ENCODE results near the gene BIRC6.

BIRC6 gene

DNA sequence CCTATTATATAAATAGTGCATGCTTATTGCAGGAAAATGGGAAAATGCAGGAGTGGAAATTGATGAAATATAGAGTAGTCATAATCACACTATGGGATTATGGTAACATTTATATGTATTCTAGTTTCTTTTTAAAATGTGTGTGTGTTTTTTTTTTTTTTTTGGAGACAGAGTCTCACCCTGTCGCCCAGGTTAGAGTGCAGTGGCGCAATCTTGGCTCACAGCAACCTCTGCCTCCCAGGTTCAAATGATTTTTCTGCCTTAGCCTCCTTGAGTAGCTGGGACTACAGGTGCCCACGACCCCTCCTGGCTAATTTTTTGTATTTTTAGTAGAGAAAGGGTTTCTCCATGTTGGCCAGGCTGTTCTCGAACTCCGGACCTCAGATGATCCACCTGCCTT, 47.0 kb downstream of the BIRC6 start:
- 93 to 96% methylated on average over 5 of the region's 5 CpGs for WGBS, 2 experiments
- H3K27ac ChIP-seq (ENCODE audit: insufficient read depth, low read depth, low read length, poor library complexity, severe bottlenecking) = no peak overlapping the region
- no peaks in the 10 kb centered on the region for H3K36me3 ChIP-seq (ENCODE audit: control insufficient read depth, insufficient read depth, low read length)
- H3K4me1 ChIP-seq (ENCODE audit: control insufficient read depth, insufficient read depth, low read length) = no peaks in the 10 kb centered on the region
- no peaks in the 10 kb centered on the region for H3K27me3 ChIP-seq (ENCODE audit: control insufficient read depth, insufficient read depth, low read length, poor library complexity, severe bottlenecking)
- H3K9me3 ChIP-seq (ENCODE audit: control insufficient read depth, low read length) = no peaks in the 10 kb centered on the region
- no peak overlapping the region for H3K4me3 ChIP-seq (ENCODE audit: insufficient read depth, low read depth, low read length)

DNA sequence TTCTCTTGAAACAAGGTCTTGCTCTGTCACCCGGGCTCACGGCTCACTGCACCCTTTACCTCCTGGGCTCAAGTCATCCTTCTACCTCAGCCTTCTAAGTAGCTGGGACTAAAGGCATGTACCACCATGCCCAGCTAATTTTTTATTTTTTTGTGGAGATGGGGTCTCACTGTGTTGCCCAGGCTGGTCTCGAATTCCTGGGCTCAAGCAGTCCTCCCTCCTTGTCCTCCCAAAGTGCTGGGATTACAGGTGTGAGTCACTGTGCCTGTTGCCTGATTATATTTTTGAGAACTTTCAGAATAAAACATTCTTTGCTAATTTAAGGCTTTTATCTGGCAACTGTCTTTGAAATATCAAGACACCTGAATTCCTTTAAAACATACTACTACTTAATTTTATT, 47.9 kb downstream of the BIRC6 start:
- H3K4me1 ChIP-seq (ENCODE audit: control insufficient read depth, insufficient read depth, low read length) = no peaks in the 10 kb centered on the region
- WGBS, 2 experiments = 81 to 91% methylated on average over 3 of the region's 3 CpGs
- H3K36me3 ChIP-seq (ENCODE audit: control insufficient read depth, insufficient read depth, low read length) = no peaks in the 10 kb centered on the region

DNA sequence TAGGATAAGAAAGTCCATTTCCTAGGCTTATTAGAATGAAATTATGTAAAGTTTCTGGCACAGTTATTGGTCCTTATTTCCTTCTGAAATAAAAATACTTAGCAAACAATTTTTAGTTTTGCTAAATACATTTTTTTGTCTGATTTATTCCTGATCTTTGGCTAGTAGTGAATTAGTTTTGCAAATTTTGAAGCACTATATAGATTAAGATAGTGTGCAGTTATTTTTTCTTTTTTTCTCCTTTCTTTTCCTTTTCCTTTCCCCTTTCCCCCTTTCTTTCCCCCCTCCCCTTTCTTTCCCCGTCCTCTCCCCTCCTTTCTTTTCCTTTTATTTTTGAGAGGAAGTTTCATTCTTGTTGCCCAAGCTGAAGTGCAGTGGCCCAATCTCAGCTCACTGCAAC, 59.7 kb downstream of the BIRC6 start:
- no peak overlapping the region for H3K4me3 ChIP-seq (ENCODE audit: insufficient read depth, low read depth, low read length)
- WGBS, 2 experiments = 71 to 100% methylated on average over 1 of the region's 1 CpG
- H3K4me1 ChIP-seq (ENCODE audit: control insufficient read depth, insufficient read depth, low read length) = no peaks in the 10 kb centered on the region
- no peaks in the 10 kb centered on the region for H3K9me3 ChIP-seq (ENCODE audit: control insufficient read depth, low read length)
- no peak overlapping the region for H3K27ac ChIP-seq (ENCODE audit: insufficient read depth, low read depth, low read length, poor library complexity, severe bottlenecking)
- no peaks in the 10 kb centered on the region for H3K27me3 ChIP-seq (ENCODE audit: control insufficient read depth, insufficient read depth, low read length, poor library complexity, severe bottlenecking)
- peaks cover 8% of the 10 kb centered on the region for H3K36me3 ChIP-seq (ENCODE audit: control insufficient read depth, insufficient read depth, low read length)

More for the DNA sequence above, 47.9 kb downstream of the BIRC6 start:
- no peaks in the 10 kb centered on the region for H3K9me3 ChIP-seq (ENCODE audit: control insufficient read depth, low read length)
- H3K27me3 ChIP-seq (ENCODE audit: control insufficient read depth, insufficient read depth, low read length, poor library complexity, severe bottlenecking) = no peaks in the 10 kb centered on the region
- no peak overlapping the region for H3K4me3 ChIP-seq (ENCODE audit: insufficient read depth, low read depth, low read length)
- H3K27ac ChIP-seq (ENCODE audit: insufficient read depth, low read depth, low read length, poor library complexity, severe bottlenecking) = no peak overlapping the region

DNA sequence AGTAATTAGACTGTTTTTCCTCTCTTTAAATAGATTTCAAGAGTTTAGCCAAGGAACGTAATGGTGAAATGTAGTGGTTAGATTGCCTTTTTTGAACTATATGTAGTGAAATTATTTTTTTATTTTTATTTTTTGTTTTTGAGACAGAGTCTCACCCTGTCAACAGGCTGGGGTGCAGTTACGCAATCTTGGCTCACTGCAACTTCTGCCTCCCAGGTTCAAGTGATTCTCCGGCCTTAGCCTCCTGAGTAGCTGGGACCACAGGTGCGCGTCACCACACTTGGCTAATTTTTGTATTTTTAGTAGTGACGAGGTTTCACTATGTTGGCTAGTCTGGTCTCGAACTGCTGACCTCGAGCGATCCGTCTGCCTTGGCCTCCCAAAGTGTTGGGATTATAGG, 60.8 kb downstream of the BIRC6 start:
- Histone ChIP-seq H3K9me3 (ENCODE audit: control insufficient read depth, low read length) (no peaks in the 10 kb centered on the region), H3K27ac (ENCODE audit: insufficient read depth, low read depth, low read length, poor library complexity, severe bottlenecking) (no peak overlapping the region), H3K27me3 (ENCODE audit: control insufficient read depth, insufficient read depth, low read length, poor library complexity, severe bottlenecking) (no peaks in the 10 kb centered on the region), H3K4me3 (ENCODE audit: insufficient read depth, low read depth, low read length) (no peak overlapping the region), H3K4me1 (ENCODE audit: control insufficient read depth, insufficient read depth, low read length) (no peaks in the 10 kb centered on the region), H3K36me3 (ENCODE audit: control insufficient read depth, insufficient read depth, low read length) (peaks cover 8% of the 10 kb centered on the region)
- WGBS, 2 experiments = 96 to 98% methylated on average over 10 of the region's 10 CpGs

DNA sequence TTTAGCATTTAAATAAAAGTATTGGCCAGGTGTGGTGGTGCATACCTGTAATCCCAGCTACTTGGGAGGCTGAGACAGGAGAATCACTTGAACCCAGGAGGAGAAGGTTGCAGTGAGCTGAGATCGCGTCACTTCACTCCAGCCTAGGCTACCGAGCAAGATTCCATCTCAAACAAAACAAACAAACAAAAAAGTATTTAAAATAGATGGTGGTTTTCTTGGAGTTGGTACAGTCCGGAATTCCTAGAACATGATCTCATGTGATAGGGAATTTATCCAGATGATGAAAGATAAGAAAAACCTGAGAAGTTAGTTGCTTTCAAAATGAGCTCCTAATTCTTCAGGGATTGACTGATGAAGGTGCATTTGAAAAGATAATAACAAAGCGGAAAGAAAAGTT, 62.0 kb downstream of the BIRC6 start:
- H3K4me1 ChIP-seq (ENCODE audit: control insufficient read depth, insufficient read depth, low read length) = no peaks in the 10 kb centered on the region
- no peak overlapping the region for H3K4me3 ChIP-seq (ENCODE audit: insufficient read depth, low read depth, low read length)
- 98 to 99% methylated on average over 2 to 4 of the region's 5 CpGs for WGBS, 2 experiments
- peaks cover 8% of the 10 kb centered on the region for H3K36me3 ChIP-seq (ENCODE audit: control insufficient read depth, insufficient read depth, low read length)
- H3K9me3 ChIP-seq (ENCODE audit: control insufficient read depth, low read length) = no peaks in the 10 kb centered on the region
- H3K27ac ChIP-seq (ENCODE audit: insufficient read depth, low read depth, low read length, poor library complexity, severe bottlenecking) = no peak overlapping the region
- H3K27me3 ChIP-seq (ENCODE audit: control insufficient read depth, insufficient read depth, low read length, poor library complexity, severe bottlenecking) = no peaks in the 10 kb centered on the region

DNA sequence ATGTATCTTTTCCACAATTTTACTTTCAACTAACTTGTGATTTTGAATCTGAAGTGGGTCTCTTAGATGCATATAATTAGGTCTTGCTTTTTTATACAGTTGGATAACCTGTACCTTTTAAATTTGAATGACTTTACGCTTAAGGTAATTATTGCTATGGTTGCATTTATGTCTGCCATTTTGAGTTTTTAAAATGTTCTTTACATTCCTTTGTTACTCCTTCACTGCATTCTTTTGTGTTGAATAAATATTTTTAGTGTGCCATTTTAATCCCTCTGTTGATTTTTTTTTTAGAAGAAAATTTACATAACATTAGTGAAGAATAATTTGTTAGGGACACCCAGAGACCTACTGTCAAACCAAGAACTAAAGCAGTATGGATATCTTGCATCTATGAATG, 65.3 kb downstream of the BIRC6 start:
- Histone ChIP-seq H3K9me3 (ENCODE audit: control insufficient read depth, low read length) (no peaks in the 10 kb centered on the region), H3K36me3 (ENCODE audit: control insufficient read depth, insufficient read depth, low read length) (no peaks in the 10 kb centered on the region), H3K27me3 (ENCODE audit: control insufficient read depth, insufficient read depth, low read length, poor library complexity, severe bottlenecking) (no peaks in the 10 kb centered on the region), H3K27ac (ENCODE audit: insufficient read depth, low read depth, low read length, poor library complexity, severe bottlenecking) (no peak overlapping the region), H3K4me1 (ENCODE audit: control insufficient read depth, insufficient read depth, low read length) (peaks cover 3% of the 10 kb centered on the region), H3K4me3 (ENCODE audit: insufficient read depth, low read depth, low read length) (no peak overlapping the region)
- WGBS, 2 experiments = 100% methylated on average over 1 of the region's 1 CpG

DNA sequence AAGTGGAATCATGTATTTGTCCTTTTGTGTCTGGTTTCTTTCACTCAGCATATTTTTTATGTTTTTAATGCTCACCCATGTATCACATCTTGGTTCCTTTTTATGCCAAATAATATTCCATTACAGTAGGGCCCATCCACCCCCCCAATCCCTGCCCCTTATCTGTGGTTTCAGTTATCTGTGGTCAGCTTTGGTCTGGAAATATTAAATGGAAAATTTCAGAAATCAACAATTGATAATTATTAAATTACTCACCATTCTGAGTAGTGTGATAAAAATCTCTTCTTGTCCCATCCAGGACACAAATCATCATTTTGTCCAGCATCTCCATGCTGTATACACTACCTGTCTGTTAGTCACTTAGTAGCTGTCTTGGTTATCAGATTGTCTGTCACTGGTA, 66.7 kb downstream of the BIRC6 start:
- Histone ChIP-seq H3K4me3 (ENCODE audit: insufficient read depth, low read depth, low read length) (no peak overlapping the region), H3K36me3 (ENCODE audit: control insufficient read depth, insufficient read depth, low read length) (no peaks in the 10 kb centered on the region), H3K9me3 (ENCODE audit: control insufficient read depth, low read length) (no peaks in the 10 kb centered on the region), H3K27ac (ENCODE audit: insufficient read depth, low read depth, low read length, poor library complexity, severe bottlenecking) (no peak overlapping the region), H3K4me1 (ENCODE audit: control insufficient read depth, insufficient read depth, low read length) (peaks cover 3% of the 10 kb centered on the region), H3K27me3 (ENCODE audit: control insufficient read depth, insufficient read depth, low read length, poor library complexity, severe bottlenecking) (no peaks in the 10 kb centered on the region)

DNA sequence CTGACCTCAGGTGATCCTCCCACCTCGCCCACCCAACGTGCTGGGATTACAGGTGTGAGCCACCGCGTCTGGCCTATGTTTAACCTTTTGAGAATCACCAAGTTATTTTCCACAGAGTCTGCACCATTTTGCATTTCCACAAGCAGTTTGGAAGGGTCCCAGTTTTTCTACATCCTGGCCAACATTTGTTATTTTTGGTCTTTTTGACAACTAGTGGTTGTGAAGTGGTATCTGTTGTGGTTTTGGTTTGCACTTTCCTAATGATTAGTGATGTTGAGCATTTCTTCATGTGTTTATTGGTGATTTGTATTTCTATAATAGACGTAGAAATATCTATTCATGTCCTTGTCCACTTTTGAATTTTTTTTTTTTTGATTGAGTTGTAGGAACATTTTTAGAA, 67.9 kb downstream of the BIRC6 start:
- 96 to 97% methylated on average over 5 of the region's 5 CpGs for WGBS, 2 experiments
- peaks cover 3% of the 10 kb centered on the region for H3K4me1 ChIP-seq (ENCODE audit: control insufficient read depth, insufficient read depth, low read length)
- no peak overlapping the region for H3K27ac ChIP-seq (ENCODE audit: insufficient read depth, low read depth, low read length, poor library complexity, severe bottlenecking)
- no peak overlapping the region for H3K4me3 ChIP-seq (ENCODE audit: insufficient read depth, low read depth, low read length)
- no peaks in the 10 kb centered on the region for H3K9me3 ChIP-seq (ENCODE audit: control insufficient read depth, low read length)
- H3K36me3 ChIP-seq (ENCODE audit: control insufficient read depth, insufficient read depth, low read length) = no peaks in the 10 kb centered on the region
- H3K27me3 ChIP-seq (ENCODE audit: control insufficient read depth, insufficient read depth, low read length, poor library complexity, severe bottlenecking) = no peaks in the 10 kb centered on the region

DNA sequence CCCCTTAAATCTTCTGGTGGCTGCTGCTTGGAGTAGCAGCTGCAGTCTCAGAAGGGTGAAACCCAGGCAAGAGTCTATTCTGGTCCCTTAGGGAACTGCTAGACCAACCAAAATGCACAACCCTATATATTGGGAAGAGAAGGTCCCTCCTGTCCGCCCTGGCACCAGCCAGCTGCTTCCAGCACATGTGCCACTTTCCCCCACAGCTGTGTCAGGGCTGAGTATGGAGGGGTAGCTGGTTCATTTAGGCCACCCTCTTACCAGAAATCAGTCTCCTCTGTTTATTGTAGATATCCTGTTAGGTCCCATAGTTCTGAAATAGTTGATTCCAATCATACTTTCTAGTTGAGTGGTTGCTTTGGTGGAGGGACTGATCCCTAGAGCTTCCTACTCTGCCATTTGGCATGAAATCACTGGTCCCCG, 68.9 kb downstream of the BIRC6 start:
- peaks cover 3% of the 10 kb centered on the region for H3K4me1 ChIP-seq (ENCODE audit: control insufficient read depth, insufficient read depth, low read length)
- no peak overlapping the region for H3K4me3 ChIP-seq (ENCODE audit: insufficient read depth, low read depth, low read length)
- H3K27ac ChIP-seq (ENCODE audit: insufficient read depth, low read depth, low read length, poor library complexity, severe bottlenecking) = no peak overlapping the region
- H3K9me3 ChIP-seq (ENCODE audit: control insufficient read depth, low read length) = no peaks in the 10 kb centered on the region
- H3K36me3 ChIP-seq (ENCODE audit: control insufficient read depth, insufficient read depth, low read length) = no peaks in the 10 kb centered on the region
- H3K27me3 ChIP-seq (ENCODE audit: control insufficient read depth, insufficient read depth, low read length, poor library complexity, severe bottlenecking) = no peaks in the 10 kb centered on the region
- WGBS, 2 experiments = 83 to 95% methylated on average over 1 of the region's 2 CpGs

DNA sequence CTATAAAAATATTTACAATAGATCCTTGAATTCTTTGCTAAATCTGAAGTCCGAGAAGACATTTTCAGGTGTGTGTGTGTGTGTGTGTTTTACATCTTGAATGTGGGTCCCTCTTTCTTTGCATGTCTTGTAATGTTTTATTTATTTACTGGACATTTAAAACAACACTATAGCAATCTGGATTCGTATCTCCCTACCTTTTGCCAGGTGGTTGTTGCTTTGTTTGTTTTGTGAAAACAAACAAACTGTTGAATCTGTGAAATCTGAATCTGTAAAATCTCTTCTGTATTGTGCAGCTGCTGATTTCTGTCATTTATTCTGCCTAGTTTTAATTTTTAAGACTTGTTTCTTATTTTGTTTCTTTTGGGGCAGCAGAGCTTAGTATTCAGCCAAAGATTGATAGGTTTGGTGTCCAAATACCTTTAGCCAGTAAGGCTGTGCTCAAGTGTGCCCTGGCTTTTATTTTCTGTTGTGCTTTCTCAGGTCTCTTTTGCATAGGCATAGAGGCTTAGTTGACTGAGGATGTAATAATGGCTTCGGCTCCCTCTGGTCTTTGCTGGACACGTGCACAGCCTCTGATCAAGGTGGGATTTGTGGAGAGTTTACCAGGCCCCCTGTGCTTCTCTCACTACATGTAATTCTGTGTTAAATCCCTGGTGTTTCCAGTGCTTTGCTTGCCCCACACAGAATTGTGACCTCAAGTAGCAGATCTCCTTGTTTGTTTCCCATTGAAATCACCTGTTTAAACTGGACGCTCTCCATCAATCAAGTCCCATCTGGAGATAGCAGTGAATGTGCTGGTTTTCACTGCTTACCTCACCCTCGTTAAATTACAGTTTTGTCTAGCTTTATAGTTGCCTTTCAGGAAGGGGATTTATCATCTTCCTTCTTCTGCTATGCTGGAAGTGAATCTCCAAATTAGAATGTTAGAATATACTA, 71.1 kb downstream of the BIRC6 start:
- Histone ChIP-seq H3K27ac (ENCODE audit: insufficient read depth, low read depth, low read length, poor library complexity, severe bottlenecking) (no peak overlapping the region), H3K36me3 (ENCODE audit: control insufficient read depth, insufficient read depth, low read length) (peaks cover 3% of the 10 kb centered on the region), H3K4me1 (ENCODE audit: control insufficient read depth, insufficient read depth, low read length) (peaks cover 3% of the 10 kb centered on the region), H3K4me3 (ENCODE audit: insufficient read depth, low read depth, low read length) (no peak overlapping the region), H3K27me3 (ENCODE audit: control insufficient read depth, insufficient read depth, low read length, poor library complexity, severe bottlenecking) (no peaks in the 10 kb centered on the region), H3K9me3 (ENCODE audit: control insufficient read depth, low read length) (no peaks in the 10 kb centered on the region)
- WGBS, 2 experiments = 86 to 94% methylated on average over 4 to 5 of the region's 6 CpGs

All from ectodermal cell (in vitro differentiated cells).